Glutamatergic neuron (in vitro differentiated cells): Measurements from ENCODE around the gene PLCB4. TPM values are rescaled to one million over a fixed set of nuclear protein-coding genes. Genes with fewer than 3 reads are reported as not detected.

ENCODE experiments used
- DNase-seq: peaks from one replicate; pipeline ENCODE4 v3.0.0; 2022
- H3K27ac Mint-ChIP-seq: one replicate; pipeline ENCODE4 v1.8.0; 2020; ENCODE audit warnings: mild to moderate bottlenecking, mixed read lengths, inconsistent platforms; ENCODE audit not compliant: unreplicated experiment
- H3K27me3 Mint-ChIP-seq: one replicate; pipeline ENCODE4 v1.8.0; 2020; ENCODE audit warnings: mild to moderate bottlenecking, moderate library complexity, mixed read lengths, inconsistent platforms; ENCODE audit not compliant: unreplicated experiment
- H3K36me3 Mint-ChIP-seq: one replicate; pipeline ENCODE4 v1.8.0; 2020; ENCODE audit warnings: mild to moderate bottlenecking, mixed read lengths, inconsistent platforms; ENCODE audit not compliant: unreplicated experiment
- H3K4me1 Mint-ChIP-seq: one replicate; pipeline ENCODE4 v1.8.0; 2020; ENCODE audit warnings: mild to moderate bottlenecking, low read depth, mixed read lengths, inconsistent platforms; ENCODE audit not compliant: unreplicated experiment
- H3K4me3 Mint-ChIP-seq: one replicate; pipeline ENCODE4 v1.8.0; 2020; ENCODE audit warnings: mild to moderate bottlenecking, mixed read lengths, inconsistent platforms; ENCODE audit not compliant: unreplicated experiment
- H3K9me3 Mint-ChIP-seq: one replicate; pipeline ENCODE4 v1.8.0; 2020; ENCODE audit warnings: mild to moderate bottlenecking, moderate library complexity, mixed read lengths, inconsistent platforms; ENCODE audit not compliant: unreplicated experiment
- CTCF ChIP-seq: fragments of 200-600 bp; sonication (generic); IDR thresholded peaks from one replicate; pipeline ENCODE4 v1.5.0; 2021; ENCODE audit not compliant: partially characterized antibody, unreplicated experiment
- total RNA-seq: library from RNA; stranded (reverse); fragmentation: NEBNext Ultra II Directional; extraction: Animal tissue kit (Norgen Biotek cat#: 25700); gene quantifications from one replicate; pipeline ENCODE4 v1.2.1, GENCODE V29; 2021; ENCODE audit not compliant: unreplicated experiment

Gene PLCB4
- total RNA-seq, 1 donor from 2014 or later, result 28.9 TPM

- peaks cover 28% of the 10 kb centered on the region for H3K4me1 Mint-ChIP-seq
- H3K4me3 Mint-ChIP-seq, result no peak overlapping the region
- no peaks in the 10 kb centered on the region for H3K36me3 Mint-ChIP-seq
- H3K27ac Mint-ChIP-seq, result no peak overlapping the region
- H3K27me3 Mint-ChIP-seq, result no peaks in the 10 kb centered on the region
- DNase-seq, result no peak
- no peak for TF ChIP-seq CTCF
- no peaks in the 10 kb centered on the region for H3K9me3 Mint-ChIP-seq
Measured at GRCh38 chr20:9200620-9201019, 131.7 kb downstream of the PLCB4 start.

GRCh38 chr20:9202420-9203080 is 133.7 kb downstream of the PLCB4 start:
- H3K27me3 Mint-ChIP-seq, result no peaks in the 10 kb centered on the region
- no peak for TF ChIP-seq CTCF
- DNase-seq, result no peak
- H3K36me3 Mint-ChIP-seq, result no peaks in the 10 kb centered on the region
- peaks cover 14% of the 10 kb centered on the region for H3K4me1 Mint-ChIP-seq
- H3K4me3 Mint-ChIP-seq, result no peak overlapping the region
- H3K9me3 Mint-ChIP-seq, result no peaks in the 10 kb centered on the region
- H3K27ac Mint-ChIP-seq, result no peak overlapping the region

GRCh38 chr20:9203081-9203447 is 134.2 kb downstream of the PLCB4 start:
- TF ChIP-seq CTCF, result no peak
- Mint-ChIP-seq H3K9me3 (no peaks in the 10 kb centered on the region), H3K27ac (no peak overlapping the region), H3K27me3 (no peaks in the 10 kb centered on the region), H3K36me3 (no peaks in the 10 kb centered on the region), H3K4me1 (peaks cover 15% of the 10 kb centered on the region), H3K4me3 (no peak overlapping the region)
- no peak for DNase-seq

GRCh38 chr20:9204979-9205378 is 136.1 kb downstream of the PLCB4 start:
- Mint-ChIP-seq H3K4me3 (no peak overlapping the region), H3K36me3 (no peaks in the 10 kb centered on the region), H3K27me3 (no peaks in the 10 kb centered on the region), H3K27ac (no peak overlapping the region), H3K9me3 (no peaks in the 10 kb centered on the region), H3K4me1 (peaks cover 15% of the 10 kb centered on the region)
- TF ChIP-seq CTCF, result no peak
- no peak for DNase-seq

GRCh38 chr20:9206486-9206885 is 137.6 kb downstream of the PLCB4 start:
- no peak for DNase-seq
- H3K36me3 Mint-ChIP-seq, result no peaks in the 10 kb centered on the region
- peaks cover 1% of the 10 kb centered on the region for H3K27me3 Mint-ChIP-seq
- no peak for TF ChIP-seq CTCF
- H3K9me3 Mint-ChIP-seq, result peaks cover 3% of the 10 kb centered on the region
- no peak overlapping the region for H3K27ac Mint-ChIP-seq
- no peak overlapping the region for H3K4me3 Mint-ChIP-seq
- H3K4me1 Mint-ChIP-seq, result peaks cover 20% of the 10 kb centered on the region
